SKM-1 treated with dmso at 0.1 percent for 144 hours (cell line): ENCODE data around the gene HSDL1.

ENCODE experiments used
- DNase-seq: peaks from one replicate; lab custom pipeline; 2025; ENCODE audit not compliant: unreplicated experiment; lab: John Stamatoyannopoulos, UW

The HSDL1 gene

DNA sequence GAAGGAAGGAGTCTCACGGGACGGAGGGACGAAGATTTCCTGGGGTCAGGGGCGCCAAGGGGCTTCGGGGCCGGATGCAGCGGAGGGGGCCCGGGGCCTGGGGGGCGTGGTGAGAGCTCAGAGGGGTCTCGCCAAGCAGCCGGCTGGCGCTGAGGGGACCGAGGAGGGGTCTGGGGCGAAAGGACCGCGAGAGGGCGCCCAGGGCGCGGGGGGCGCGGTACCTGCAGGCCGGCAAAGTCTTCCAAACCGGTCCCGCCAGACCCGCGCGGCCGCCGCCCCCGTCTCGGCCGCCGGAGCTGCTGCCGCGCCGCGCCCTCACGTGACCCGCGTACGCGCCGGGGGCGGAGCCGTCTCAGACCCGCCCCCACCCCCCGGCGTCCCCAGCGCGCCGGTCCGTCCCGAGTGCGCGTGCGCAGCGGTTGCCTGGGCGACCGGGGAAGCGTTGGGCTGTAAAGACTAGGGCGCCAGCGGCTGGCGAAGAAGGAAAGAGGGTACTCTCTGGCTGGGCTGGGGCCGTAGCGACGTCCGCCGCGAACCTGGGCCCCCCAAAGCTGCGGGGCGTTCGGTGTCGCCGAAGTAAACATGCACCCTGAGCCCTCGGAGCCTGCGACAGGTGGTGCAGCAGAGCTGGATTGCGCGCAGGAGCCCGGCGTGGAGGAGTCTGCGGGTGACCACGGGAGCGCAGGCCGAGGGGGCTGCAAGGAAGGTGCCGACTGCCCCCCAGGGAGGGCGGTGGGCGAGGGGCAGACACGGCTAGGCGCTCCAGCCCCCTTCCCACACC lies at the start of gene HSDL1, which contains the start of gene DNAAF1:
Gene HSDL1, minus strand, starts transcription at position 319 of the 781 bp plus-strand sequence. CDS start 13,856 bp downstream, outside the sequence.
Gene DNAAF1, plus strand, starts transcription at position 450 of the 781 bp plus-strand sequence. Its CDS starts 133 bp downstream, at position 583.
- DNase-seq = peak; percentile 67

- no peak for DNase-seq
Observed at GRCh38 chr16:84194018-84194417, 49.0 kb upstream of the HSDL1 start.

- no peak for DNase-seq
Observed at GRCh38 chr16:84193480-84193879, 48.5 kb upstream of the HSDL1 start.

- DNase-seq = no peak
Observed at GRCh38 chr16:84191466-84191865, 46.5 kb upstream of the HSDL1 start.

- no peak for DNase-seq
Observed at GRCh38 chr16:84190731-84191388, 45.9 kb upstream of the HSDL1 start, which contains the start of gene ADAD2. ADAD2 (plus strand) TSS chr16:84191157; CDS start chr16:84191231, 74 bp downstream.

DNA sequence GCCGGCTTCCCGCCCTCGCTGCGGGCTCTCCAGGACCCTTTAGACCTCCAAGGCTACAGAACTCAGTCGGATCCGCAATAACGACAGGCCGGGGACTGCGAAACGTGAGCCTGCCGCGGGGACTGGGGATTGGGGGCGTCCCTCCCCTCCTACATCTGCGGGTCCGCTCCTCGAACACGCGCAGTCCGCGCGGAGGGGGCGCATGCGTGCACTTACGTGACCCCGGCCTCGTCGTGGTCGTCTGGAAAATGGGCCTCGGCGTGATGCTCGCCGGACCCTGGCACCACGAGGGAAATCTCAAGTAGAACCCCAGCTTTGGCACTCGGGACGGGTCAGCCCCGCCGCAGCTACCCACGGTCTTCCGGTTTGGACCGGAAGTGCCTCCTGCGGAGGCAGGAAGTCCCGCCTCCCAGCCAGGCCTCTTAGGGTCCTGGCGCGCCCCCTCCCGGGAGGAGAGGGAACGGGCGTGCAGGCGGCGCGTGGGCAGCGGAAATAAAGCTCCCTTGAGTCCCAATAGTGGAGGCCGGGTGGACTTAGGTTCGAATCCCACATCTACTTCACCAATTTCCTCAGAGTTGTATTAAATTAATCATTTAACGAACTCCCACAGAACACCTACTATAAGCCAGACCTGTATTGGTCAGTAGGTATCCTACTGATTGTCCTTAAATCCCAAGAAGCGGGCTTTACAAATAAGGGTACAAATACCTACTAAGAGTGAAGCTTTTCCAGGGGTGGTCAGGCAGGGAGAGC lies 41.9 kb upstream of the HSDL1 start, which contains the start of gene TAF1C:
Gene TAF1C, minus strand, starts transcription at position 373 of the 753 bp plus-strand sequence. CDS start 2,069 bp downstream, outside the sequence.
- DNase-seq = peak; percentile 86

- no peak for DNase-seq
Observed at GRCh38 chr16:84184775-84185174, 39.8 kb upstream of the HSDL1 start.

GRCh38 chr16:84183911-84184591 lies 39.1 kb upstream of the HSDL1 start:
- DNase-seq = no peak

GRCh38 chr16:84183572-84183875 lies 38.5 kb upstream of the HSDL1 start:
- DNase-seq = no peak

GRCh38 chr16:84182680-84183571 lies 37.9 kb upstream of the HSDL1 start:
- no peak for DNase-seq

- DNase-seq = no peak
Observed at GRCh38 chr16:84182104-84182503, 37.1 kb upstream of the HSDL1 start.

DNA sequence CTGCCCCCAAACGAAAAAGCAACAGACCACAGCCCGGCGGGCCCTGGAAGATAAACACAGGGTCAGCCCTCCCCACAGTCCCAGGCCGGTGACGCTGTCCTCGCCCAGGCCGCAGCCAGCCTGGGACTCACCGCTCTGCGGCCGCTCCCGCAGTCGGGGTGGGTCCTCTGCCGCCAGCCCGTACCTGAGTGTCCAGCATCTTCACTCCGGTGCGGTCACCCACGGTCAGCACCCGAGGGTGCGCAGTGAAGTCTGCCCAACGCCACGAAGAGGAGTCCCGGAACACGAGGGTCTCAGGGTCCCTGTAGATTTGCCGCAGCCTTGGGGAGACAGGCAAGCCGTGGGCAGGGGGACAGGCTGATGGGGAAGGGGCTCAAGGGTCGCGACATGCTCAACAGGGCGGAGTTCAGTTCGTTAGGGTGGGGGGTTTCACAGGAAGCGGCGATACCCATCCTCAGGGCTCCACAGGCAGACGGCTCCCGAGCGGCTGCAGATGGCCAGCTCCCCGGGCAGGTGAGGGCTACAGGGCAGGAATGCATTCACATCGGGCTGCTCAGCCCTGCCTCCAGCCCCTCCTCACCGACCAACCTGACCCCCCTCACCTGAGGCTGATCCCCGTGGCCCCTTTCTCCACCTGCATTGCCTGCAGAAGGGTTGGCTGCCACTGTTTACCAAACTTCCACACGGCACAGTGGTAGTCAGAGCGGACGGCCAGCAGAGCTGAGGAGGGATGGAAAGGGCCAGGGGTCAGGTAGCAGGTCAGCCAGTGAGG lies 36.4 kb upstream of the HSDL1 start:
- DNase-seq = no peak

GRCh38 chr16:84180519-84181140 lies 35.7 kb upstream of the HSDL1 start:
- no peak for DNase-seq

GRCh38 chr16:84179612-84180320 lies 34.8 kb upstream of the HSDL1 start:
- no peak for DNase-seq

DNA sequence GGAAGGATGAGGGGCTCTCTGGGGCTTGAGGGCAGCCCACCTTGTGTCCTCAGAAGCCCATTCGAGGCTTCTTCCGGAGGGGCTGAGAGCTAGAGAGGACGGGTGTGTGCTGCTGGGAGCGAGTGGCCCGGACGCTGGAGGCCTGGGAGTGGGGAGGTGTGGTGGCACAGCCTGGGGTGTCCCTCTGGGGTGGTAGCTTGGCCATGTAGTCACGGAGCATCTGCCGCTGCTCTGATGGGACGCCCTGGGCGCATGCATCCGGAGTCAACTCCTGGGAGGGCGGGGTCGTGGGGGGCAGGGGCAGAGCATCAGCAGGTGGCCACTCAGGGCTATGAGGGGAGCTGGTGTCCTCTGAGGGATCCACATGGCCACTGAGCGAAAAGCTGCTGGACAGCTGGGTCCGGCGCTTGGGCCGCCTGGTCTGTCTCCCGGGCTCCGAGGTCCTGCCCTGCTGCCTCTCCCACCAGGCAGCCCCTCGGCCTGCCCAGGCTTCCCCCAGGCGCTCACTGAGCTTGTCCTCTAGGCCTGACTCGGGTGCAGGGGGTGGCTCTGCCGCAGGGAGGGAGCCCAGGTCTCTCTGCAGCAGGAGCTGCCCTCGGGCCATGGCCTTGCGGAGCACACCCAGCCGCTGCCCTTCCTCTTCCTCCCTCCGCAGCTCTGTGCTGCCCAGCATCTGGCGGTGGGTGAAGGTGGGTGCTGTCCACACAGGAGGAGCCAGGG lies 34.1 kb upstream of the HSDL1 start:
- no peak for DNase-seq

GRCh38 chr16:84178146-84178765 lies 33.3 kb upstream of the HSDL1 start:
- no peak for DNase-seq

DNA sequence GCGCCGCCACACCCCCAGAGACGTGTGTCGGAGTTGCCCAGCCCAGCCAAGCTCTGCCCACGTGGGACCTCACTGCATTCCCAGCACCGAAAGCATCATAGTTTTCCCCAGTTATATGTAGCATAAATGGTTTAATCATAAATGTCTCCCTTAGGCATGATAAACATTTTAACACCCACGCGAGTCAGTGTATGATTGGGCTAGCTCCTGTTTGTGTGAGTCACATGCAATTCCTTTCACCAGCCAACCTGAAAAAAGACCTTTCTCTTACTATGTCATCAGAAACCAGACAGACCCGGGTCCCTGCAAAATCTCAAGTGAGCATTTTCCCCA lies 32.7 kb upstream of the HSDL1 start:
- no peak for DNase-seq
